SU-DHL-6 (cell line): Measurements from ENCODE around the gene TBC1D3I.
"Not testable (repeated sequence)": the region's sequence is repeated elsewhere in the genome, so short reads cannot be mapped to it uniquely, and the experiment has no call there.

ENCODE experiments used
- EZH2phosphoT487 ChIP-seq: fragments of 200-600 bp; sonication (generic), shearing (Covaris generic); conservative IDR thresholded peaks from 2 replicates; pipeline ENCODE4 v1.6.1; 2018; ENCODE audit warnings: mild to moderate bottlenecking, antibody characterized with exemption, low read length, moderate library complexity, mixed read lengths
- TF ChIP-seq, protein P1 (sequence below): fragments of 200-600 bp; sonication (generic); IDR thresholded peaks from one replicate; pipeline ENCODE4 v1.5.1; 2017; ENCODE audit warnings: antibody characterized with exemption, mild to moderate bottlenecking, low read length, moderate library complexity; ENCODE audit not compliant: insufficient read depth, poor library complexity, severe bottlenecking

DNA sequence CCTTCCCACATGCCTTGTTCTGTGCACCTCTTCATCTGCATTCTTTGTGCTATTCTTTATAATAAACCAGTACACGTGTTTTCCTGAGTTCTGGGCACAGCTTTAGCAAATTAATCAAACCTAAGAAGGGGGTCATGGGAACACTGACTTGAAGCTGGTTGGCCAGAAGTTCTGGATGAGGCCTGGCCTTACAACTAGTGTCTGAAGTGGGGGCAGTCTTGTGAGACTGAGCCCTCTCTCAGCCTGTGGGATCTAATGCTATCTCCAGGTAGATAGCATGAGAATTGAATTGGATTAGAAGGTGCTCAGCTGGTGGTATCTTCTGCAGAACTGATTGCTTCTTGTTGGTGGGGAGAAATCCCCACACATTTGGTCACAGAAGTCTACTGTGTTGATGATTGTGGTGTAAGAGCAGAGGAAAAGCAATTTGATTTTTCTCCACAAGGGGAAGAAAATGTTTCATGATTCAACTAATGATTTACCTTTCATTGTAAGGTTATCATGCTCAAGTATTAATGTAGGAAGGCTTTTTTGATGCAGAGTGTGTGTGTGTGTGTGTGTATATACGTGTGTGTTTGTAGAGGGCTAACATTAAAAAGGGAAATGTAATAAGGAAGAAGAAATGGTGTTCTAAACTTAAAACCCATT, 25.7 kb upstream of the TBC1D3I start:
- TF ChIP-seq, protein P1, sequence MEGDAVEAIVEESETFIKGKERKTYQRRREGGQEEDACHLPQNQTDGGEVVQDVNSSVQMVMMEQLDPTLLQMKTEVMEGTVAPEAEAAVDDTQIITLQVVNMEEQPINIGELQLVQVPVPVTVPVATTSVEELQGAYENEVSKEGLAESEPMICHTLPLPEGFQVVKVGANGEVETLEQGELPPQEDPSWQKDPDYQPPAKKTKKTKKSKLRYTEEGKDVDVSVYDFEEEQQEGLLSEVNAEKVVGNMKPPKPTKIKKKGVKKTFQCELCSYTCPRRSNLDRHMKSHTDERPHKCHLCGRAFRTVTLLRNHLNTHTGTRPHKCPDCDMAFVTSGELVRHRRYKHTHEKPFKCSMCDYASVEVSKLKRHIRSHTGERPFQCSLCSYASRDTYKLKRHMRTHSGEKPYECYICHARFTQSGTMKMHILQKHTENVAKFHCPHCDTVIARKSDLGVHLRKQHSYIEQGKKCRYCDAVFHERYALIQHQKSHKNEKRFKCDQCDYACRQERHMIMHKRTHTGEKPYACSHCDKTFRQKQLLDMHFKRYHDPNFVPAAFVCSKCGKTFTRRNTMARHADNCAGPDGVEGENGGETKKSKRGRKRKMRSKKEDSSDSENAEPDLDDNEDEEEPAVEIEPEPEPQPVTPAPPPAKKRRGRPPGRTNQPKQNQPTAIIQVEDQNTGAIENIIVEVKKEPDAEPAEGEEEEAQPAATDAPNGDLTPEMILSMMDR: not testable (repeated sequence)
- not testable (repeated sequence) for TF ChIP-seq EZH2phosphoT487
